Left lung (tissue), 10 donors: Measurements from ENCODE around the gene ABLIM2. TPM values are rescaled to one million over a fixed set of nuclear protein-coding genes. Genes with fewer than 3 reads are reported as not detected.
A peak's percentile ranks its signal among the peaks of the same experiment; 100 is the strongest.

Source experiments
- ATAC-seq: fragments of 200-7000 bp; cut with Tn5 transposase; one replicate; pipeline ENCODE4 v1.9.1; 2020; ENCODE audit warnings: moderate library complexity
- DNase-seq, 4 donors: peaks; one replicate each; pipeline ENCODE4 v3.0.0-alpha.2; 2013 to 2020
- H3K27ac ChIP-seq, 2 donors: fragments of 200-600 bp; sonication (generic) in 1 of 2; one replicate each; pipeline versions ENCODE4 v1.5.0 to v1.8.0; 2020 to 2021
- H3K27me3 ChIP-seq, 2 donors: fragments of 200-600 bp; sonication (generic) in 1 of 2; one replicate each; pipeline versions ENCODE4 v1.5.0 to v1.8.0; 2020 to 2021
- H3K36me3 ChIP-seq, 2 donors: fragments of 200-600 bp; sonication (generic) in 1 of 2; one replicate each; pipeline versions ENCODE4 v1.5.0 to v1.8.0; 2020 to 2021
- H3K4me1 ChIP-seq, 2 donors: fragments of 200-600 bp; one replicate each; pipeline ENCODE4 v1.8.0; 2021
- H3K4me3 ChIP-seq, 2 donors: fragments of 200-600 bp; sonication (generic) in 1 of 2; one replicate each; pipeline versions ENCODE4 v1.5.0 to v1.8.0; 2020 to 2021; ENCODE audit warnings: mild to moderate bottlenecking in 1 of 2
- H3K9me3 ChIP-seq, 2 donors: fragments of 200-600 bp; sonication (generic) in 1 of 2; one replicate each; pipeline versions ENCODE4 v1.5.0 to v1.8.0; 2020 to 2021
- intact Hi-C, 2 donors: fragments of 100-400 bp; cut with DNase I; formaldehyde crosslinking; loops; one replicate each; pipeline versions ENCODE4 v1.11.2 to v1.14.2; 2022
- polyA plus RNA-seq, 6 donors: library from polyadenylated mRNA; unstranded; fragments of 120-200 nt; gene quantifications; one replicate each; pipeline ENCODE4 v1.2.1, GENCODE V29; 2013; ENCODE audit not compliant: insufficient read length in 6 of 6
- total RNA-seq, 2 donors: library from RNA; stranded (reverse); fragmentation: NEBNext Ultra II Directional; extraction: Animal tissue kit (Norgen Biotek cat#: 25700); gene quantifications; one replicate each; pipeline ENCODE4 v1.2.1, GENCODE V29; 2021
- TF ChIP-seq, protein P1 (sequence below), 2 donors: fragments of 200-600 bp; sonication (generic) in 1 of 2; IDR thresholded peaks; one replicate each; pipeline versions ENCODE4 v1.5.0 to v1.8.0; 2021; ENCODE audit warnings: antibody characterized with exemption in 2 of 2
- donor health status: DM: no; HTN: yes; CAD: no.
- donor health status: DM: no; HTN: no; CAD: no.

Gene ABLIM2
- total and polyA plus RNA-seq, 8 donors = 5.7 to 10.2 (median 7.0) TPM

DNA sequence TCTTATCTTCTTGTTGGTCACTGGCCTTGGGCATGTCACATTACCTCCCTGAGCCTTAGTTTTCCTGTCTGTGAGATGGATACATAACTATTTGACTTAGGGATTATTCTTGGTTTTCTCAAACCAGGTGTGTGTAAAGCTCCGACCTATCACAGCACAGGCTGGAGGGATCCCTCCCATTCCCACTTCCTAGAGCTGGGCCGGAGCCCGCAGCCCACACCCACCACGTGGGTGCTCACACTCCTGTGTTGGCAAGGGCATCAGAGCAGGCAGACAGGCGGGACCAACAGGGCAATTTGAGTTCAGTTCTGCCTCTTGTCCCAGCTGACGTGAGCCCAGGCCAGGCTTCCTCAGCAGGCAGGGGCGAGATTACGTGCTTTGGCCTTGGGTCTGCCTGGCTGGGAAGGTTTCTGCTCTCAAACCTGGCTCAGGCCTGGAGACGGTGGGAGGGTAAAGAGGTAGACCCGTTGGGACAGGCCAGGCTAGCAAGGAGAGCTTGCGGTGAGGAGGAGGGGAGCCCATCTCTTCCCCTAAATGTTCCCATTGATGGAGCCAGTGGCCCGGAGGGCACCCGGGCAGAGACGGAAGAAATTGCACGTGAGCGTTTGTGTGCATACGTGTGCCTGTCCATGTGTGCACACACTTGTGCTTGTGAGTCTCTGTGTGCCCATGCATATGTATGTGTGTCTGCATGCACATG lies 39.7 kb upstream of the ABLIM2 start:
- ATAC-seq = peak; percentile 18
- Histone ChIP-seq H3K9me3 (no peaks in the 10 kb centered on the region), H3K27ac (peak overlapping the region; percentile 75 to 85), H3K4me1 (peaks cover 23 to 73% of the 10 kb centered on the region in 2 donors), H3K36me3 (no peaks in the 10 kb centered on the region), H3K4me3 (peak overlapping the region in 1 of 2 donors; percentile 65), H3K27me3 (peaks cover 0 to 28% of the 10 kb centered on the region in 2 donors)
- peak in 3 of 4 donors; percentile 52 to 79 (median 77) for DNase-seq
- TF ChIP-seq, protein P1, sequence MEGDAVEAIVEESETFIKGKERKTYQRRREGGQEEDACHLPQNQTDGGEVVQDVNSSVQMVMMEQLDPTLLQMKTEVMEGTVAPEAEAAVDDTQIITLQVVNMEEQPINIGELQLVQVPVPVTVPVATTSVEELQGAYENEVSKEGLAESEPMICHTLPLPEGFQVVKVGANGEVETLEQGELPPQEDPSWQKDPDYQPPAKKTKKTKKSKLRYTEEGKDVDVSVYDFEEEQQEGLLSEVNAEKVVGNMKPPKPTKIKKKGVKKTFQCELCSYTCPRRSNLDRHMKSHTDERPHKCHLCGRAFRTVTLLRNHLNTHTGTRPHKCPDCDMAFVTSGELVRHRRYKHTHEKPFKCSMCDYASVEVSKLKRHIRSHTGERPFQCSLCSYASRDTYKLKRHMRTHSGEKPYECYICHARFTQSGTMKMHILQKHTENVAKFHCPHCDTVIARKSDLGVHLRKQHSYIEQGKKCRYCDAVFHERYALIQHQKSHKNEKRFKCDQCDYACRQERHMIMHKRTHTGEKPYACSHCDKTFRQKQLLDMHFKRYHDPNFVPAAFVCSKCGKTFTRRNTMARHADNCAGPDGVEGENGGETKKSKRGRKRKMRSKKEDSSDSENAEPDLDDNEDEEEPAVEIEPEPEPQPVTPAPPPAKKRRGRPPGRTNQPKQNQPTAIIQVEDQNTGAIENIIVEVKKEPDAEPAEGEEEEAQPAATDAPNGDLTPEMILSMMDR (IDR thresholded peaks at IDR 0.05) = no peak
- intact Hi-C loops = no loop called here

DNA sequence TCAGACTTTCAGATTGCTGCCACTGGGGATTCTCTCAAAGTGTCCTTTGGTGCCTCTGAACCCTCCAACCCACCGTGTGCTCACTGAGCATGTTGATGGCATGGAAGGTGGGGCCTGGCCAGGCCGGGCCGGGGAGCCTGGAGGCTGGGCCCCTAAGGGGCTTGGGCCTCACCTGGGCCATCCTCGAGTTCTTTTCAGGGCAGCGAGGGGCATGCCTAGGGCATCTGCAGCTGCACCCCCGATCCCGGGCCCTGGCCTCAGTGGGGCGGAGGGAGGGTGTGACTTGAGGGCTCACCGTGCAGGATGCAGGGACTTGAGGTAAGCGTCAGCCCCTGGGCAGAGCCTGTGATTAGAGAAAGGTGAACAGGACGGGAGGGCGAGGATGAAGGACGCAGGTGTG lies 38.9 kb upstream of the ABLIM2 start:
- H3K9me3 ChIP-seq = no peaks in the 10 kb centered on the region
- ATAC-seq = no peak
- TF ChIP-seq, protein P1 (IDR thresholded peaks at IDR 0.05) = no peak
- H3K36me3 ChIP-seq = no peaks in the 10 kb centered on the region
- H3K4me1 ChIP-seq = peaks cover 28 to 74% of the 10 kb centered on the region in 2 donors
- H3K27me3 ChIP-seq = peaks cover 0 to 24% of the 10 kb centered on the region in 2 donors
- no peak overlapping the region for H3K4me3 ChIP-seq
- no peak overlapping the region for H3K27ac ChIP-seq
- peak in 1 of 4 donors; percentile 65 for DNase-seq
- intact Hi-C loops = no loop called here

DNA sequence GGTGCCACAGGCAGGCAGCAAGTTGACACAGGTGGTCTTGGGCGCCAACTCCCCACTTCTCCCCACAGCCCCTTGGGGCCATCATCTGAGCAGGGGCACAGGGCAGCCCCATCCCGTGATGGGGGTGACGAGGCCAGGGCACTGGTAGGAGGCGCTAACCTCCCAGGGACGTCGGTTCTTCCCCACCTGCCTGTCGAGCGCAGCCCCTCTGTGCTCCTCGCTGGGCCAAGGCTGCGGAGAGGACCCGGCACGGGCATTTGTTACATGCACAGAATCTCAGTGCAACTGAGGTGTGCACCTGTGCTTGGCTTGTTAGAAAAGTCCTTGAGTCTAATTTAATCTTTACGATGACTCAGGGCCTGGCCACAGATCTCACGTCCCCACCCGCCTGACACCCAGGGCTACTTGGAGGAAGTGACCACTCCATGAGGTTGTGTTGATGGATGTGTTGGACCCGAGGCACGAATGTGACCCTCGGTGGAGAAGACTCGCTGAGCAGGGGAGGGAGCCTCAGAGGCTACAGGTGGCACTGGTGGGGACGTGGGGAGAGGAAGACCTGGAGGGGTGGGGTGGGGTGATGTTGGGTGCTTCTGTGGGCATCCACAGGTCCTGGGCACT lies 37.3 kb upstream of the ABLIM2 start:
- intact Hi-C loops = no loop called here
- DNase-seq = peak in 1 of 4 donors; percentile 73
- peaks cover 23 to 74% of the 10 kb centered on the region in 2 donors for H3K4me1 ChIP-seq

DNA sequence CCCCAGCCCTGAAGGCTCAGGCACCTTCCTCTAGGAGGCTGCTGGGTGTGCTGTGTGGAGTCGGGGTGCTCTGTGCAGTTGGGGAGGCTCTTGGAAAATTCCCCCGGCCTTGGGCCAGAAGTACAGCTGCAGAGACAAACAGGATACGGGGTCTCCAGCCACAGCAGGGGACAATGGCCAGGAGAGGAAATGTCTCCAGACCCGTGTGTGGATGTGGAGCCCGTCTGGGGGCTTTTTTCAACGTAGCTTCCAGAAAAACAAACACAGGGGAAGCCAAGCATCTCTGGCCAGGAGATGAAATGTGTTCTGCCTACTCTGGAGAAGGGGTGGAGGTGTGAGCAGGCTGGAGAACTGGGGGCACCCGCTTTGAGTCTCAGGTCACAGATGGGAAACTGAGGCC lies 36.8 kb upstream of the ABLIM2 start:
- DNase-seq (peak in 1 of 4 donors; percentile 43), ATAC-seq (no peak)
- peaks cover 0 to 14% of the 10 kb centered on the region in 2 donors for H3K27me3 ChIP-seq
- H3K4me3 ChIP-seq = no peak overlapping the region
- H3K27ac ChIP-seq = peak overlapping the region in 1 of 2 donors; percentile 23
- no peaks in the 10 kb centered on the region for H3K36me3 ChIP-seq
- TF ChIP-seq, protein P1 (IDR thresholded peaks at IDR 0.05) = no peak
- no peaks in the 10 kb centered on the region for H3K9me3 ChIP-seq
- H3K4me1 ChIP-seq = peaks cover 25 to 76% of the 10 kb centered on the region in 2 donors
- intact Hi-C loops = no loop called here

More for the DNA sequence above, 37.3 kb upstream of the ABLIM2 start:
- TF ChIP-seq, protein P1 (IDR thresholded peaks at IDR 0.05) = no peak
- Histone ChIP-seq H3K9me3 (no peaks in the 10 kb centered on the region), H3K4me3 (no peak overlapping the region), H3K27ac (no peak overlapping the region), H3K36me3 (no peaks in the 10 kb centered on the region), H3K27me3 (peaks cover 0 to 16% of the 10 kb centered on the region in 2 donors)
- no peak for ATAC-seq
